GM23248 (cell line): ENCODE results near the gene DNASE2B.

ENCODE experiments used
- EZH2 ChIP-seq: fragments of 200-600 bp; sonication (generic); IDR thresholded peaks from 2 replicates; pipeline ENCODE4 v1.6.1; 2018; ENCODE audit warnings: antibody characterized with exemption, mild to moderate bottlenecking; ENCODE audit not compliant: insufficient read depth, poor library complexity, severe bottlenecking
- EZH2phosphoT487 ChIP-seq: fragments of 200-600 bp; sonication (generic); IDR thresholded peaks from 2 replicates; pipeline ENCODE4 v1.6.1; 2018; ENCODE audit warnings: antibody characterized with exemption, moderate library complexity, mild to moderate bottlenecking, low read depth; ENCODE audit not compliant: insufficient read depth

DNA sequence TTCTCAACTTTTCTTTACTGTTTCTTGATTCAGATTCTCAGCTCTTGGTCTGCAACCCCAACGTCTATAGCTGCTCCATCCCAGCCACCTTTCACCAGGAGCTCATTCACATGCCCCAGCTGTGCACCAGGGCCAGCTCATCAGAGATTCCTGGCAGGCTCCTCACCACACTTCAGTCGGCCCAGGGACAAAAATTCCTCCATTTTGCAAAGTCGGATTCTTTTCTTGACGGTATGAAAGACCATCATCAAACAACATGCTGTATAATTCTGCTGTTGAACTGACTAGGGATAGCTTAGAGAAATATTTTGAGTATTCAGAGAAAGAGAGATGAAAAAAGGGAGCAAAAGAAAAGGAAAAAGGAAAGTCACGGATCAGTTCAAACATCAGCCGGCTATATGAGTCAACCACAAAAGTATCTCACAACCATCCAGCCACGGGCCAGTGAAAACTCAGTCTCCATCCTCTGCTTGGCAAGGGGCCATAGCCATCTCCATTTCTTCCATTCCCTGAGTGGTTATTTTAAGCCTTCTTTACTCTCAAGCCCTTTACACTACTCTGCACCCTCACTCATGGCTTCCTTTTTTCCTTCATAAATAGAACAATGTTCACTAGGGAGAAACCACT is 14.1 kb downstream of the DNASE2B start:
- TF ChIP-seq EZH2phosphoT487 (no peak), EZH2 (no peak)
